ENCODE measurements around the gene PPIF.

- TF ChIP-seq, protein P1, sequence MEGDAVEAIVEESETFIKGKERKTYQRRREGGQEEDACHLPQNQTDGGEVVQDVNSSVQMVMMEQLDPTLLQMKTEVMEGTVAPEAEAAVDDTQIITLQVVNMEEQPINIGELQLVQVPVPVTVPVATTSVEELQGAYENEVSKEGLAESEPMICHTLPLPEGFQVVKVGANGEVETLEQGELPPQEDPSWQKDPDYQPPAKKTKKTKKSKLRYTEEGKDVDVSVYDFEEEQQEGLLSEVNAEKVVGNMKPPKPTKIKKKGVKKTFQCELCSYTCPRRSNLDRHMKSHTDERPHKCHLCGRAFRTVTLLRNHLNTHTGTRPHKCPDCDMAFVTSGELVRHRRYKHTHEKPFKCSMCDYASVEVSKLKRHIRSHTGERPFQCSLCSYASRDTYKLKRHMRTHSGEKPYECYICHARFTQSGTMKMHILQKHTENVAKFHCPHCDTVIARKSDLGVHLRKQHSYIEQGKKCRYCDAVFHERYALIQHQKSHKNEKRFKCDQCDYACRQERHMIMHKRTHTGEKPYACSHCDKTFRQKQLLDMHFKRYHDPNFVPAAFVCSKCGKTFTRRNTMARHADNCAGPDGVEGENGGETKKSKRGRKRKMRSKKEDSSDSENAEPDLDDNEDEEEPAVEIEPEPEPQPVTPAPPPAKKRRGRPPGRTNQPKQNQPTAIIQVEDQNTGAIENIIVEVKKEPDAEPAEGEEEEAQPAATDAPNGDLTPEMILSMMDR (IDR thresholded peaks at IDR 0.05) = no peak
- no peak for TF ChIP-seq POLR2A (IDR thresholded peaks at IDR 0.05)
Observed at GRCh38 chr10:79349072-79349491, 1.8 kb downstream of the PPIF start.

Data from testis (tissue), 2 donors.